C4-2B (cell line): ENCODE results near the gene AIFM2.
A peak's percentile ranks its signal among the peaks of the same experiment; 100 is the strongest.

Experiments
- H3K27ac ChIP-seq: fragments of 450-650 bp; 2 replicates; pipeline ENCODE4 v1.5.1; 2017
- ZFX ChIP-seq: fragments of 450-650 bp; IDR thresholded peaks from 2 replicates; pipeline ENCODE4 v1.6.1; 2017
- TF ChIP-seq, protein P1 (sequence below): fragments of 450-650 bp; conservative IDR thresholded peaks from 2 replicates; pipeline ENCODE4 v1.5.1; 2017; ENCODE audit warnings: mild to moderate bottlenecking

AIFM2 gene

DNA sequence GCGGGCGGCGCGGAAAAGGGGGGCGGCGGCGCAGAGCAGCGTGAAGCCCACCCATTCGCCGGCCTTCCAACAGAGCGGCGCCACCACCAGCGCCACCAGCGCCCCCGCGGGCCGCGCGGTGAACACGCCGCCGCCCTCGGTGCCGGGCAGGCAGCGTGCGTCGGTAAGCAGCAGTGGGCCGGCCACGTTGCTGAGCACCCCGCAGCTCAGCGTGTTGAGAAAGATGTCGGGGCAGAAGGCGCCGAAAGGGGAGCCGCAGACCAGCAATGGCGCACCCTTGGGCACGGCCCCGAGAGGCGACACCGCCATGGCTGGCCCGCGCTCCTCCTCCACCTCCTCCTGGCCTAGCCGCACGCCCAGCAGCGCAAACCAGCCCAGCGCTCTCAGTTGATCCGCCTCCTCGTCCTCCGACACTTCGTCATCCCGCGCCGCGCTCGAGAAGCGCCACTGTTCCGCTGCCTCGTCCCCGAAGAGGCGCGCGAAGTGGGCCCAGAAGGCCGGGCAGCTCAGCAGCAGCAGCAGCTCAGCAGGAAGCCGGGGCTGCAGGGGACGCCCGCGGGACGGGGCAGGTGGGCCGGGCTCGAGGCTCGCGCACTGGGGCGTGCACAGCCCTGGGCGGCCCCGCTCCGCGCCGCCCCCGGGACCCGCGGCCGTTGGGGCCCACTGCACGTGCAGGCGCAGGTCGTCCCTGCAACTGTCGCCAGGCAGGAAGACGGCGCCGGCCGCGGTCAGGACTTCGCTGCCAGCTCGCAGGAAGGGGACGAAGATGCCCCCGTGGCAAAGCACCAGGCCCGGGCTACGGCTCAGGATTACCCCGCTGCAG lies 13.3 kb upstream of the AIFM2 start:
- TF ChIP-seq, protein P1, sequence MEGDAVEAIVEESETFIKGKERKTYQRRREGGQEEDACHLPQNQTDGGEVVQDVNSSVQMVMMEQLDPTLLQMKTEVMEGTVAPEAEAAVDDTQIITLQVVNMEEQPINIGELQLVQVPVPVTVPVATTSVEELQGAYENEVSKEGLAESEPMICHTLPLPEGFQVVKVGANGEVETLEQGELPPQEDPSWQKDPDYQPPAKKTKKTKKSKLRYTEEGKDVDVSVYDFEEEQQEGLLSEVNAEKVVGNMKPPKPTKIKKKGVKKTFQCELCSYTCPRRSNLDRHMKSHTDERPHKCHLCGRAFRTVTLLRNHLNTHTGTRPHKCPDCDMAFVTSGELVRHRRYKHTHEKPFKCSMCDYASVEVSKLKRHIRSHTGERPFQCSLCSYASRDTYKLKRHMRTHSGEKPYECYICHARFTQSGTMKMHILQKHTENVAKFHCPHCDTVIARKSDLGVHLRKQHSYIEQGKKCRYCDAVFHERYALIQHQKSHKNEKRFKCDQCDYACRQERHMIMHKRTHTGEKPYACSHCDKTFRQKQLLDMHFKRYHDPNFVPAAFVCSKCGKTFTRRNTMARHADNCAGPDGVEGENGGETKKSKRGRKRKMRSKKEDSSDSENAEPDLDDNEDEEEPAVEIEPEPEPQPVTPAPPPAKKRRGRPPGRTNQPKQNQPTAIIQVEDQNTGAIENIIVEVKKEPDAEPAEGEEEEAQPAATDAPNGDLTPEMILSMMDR, result peak; percentile 54
- TF ChIP-seq ZFX, result peak; percentile 95
- peak overlapping the region; percentile 95 for H3K27ac ChIP-seq

DNA sequence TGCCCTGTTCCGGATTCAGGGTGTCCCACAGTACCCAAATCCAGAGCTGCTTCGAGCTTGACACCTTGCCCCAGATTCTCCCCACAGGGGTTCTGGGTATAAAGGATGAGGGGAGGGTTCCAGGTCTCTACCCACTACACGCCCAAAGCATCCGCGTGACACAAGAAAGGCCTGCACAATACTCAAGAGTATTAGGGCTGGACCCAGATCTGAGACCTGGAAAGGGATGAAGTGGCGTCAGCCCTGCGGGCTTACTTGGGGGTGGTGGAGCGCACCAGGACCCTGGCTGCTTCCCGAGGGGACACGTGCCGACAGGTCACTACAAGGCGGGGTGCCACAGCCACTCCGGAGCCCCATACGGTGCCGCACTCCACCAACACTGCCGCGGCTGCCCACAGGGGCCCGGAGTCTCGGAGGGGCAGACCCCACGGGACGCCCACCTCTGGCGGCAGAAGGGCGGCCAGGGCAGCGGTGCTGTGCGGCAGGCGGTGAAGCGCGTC lies 12.6 kb upstream of the AIFM2 start:
- peak overlapping the region; percentile 95 for H3K27ac ChIP-seq
- TF ChIP-seq, protein P1, result no peak
- no peak for TF ChIP-seq ZFX

DNA sequence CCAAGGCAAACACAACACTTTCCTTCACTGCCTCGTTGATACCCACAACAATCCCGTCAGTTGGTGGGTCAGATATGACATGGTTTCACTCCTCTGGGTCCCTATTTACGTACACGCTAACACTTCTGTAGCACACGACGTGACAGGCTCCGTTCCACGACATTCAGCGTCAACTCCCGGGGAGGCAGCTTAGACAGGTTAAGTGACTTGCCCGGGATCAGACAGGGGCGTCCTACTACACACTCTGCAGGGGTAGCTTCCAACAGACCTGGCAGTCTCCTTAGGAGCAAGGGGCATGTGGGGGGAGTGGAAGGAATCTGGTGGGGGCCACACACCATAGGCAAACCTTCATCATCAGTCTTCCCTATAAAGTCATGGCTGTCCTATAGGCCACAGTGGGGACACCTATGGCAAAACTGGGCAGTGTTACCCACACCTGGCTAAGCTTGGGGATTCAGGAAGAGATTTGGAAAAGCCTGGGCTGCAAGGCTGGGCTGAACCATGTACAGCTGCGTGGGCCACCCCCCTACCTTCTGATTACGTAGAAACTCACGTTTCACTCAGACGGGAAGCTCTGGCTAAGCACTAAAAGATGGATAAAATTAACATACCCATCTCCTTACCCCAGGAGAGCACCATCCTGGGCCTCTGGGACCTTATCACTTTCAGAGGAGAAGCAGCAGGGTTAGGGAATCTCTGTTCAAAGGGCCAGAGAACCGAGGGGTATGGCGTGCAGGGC lies 11.9 kb upstream of the AIFM2 start:
- peak overlapping the region; percentile 95 for H3K27ac ChIP-seq
- TF ChIP-seq, protein P1, result no peak
- no peak for TF ChIP-seq ZFX

DNA sequence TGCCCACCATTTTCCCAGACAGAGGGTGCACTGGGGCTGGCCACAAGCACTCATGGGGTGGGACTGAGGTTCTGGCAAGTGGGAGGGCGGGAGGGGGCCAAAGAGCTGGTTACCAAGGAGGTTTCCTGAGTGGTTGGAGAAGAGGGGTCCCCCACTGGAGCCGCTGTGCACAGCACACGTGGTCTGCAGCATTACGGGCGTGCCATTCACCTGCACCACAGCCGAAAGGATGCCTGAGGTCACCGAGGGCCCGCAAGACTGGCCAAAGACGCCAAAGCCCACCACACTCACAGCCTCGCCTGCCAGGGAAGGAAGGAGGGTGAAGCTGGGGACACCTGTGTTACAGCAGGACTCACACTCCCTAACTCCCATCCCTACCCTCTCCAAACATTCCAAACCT lies 9.9 kb upstream of the AIFM2 start:
- no peak overlapping the region for H3K27ac ChIP-seq
- no peak for TF ChIP-seq ZFX
- TF ChIP-seq, protein P1, result no peak

DNA sequence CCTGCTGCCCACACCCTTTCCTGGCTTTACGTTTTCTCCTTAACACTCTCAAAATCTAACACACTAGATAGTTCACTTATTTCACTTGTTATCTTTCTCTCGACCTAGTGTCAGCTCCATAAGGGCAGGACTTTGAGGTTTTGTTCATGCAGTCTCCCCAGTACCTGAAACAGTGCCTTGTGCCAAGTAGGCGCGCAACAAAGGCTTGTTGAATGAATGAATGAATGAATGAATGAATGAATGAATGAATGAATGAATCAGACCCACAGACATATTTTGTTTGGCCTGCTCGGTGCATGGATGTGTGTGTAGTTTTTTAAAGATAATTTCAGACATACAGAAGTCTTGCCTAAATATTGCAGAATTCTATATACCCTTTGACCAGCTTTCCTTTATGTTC lies 7.7 kb upstream of the AIFM2 start:
- no peak overlapping the region for H3K27ac ChIP-seq
- TF ChIP-seq, protein P1, result no peak
- TF ChIP-seq ZFX, result no peak

DNA sequence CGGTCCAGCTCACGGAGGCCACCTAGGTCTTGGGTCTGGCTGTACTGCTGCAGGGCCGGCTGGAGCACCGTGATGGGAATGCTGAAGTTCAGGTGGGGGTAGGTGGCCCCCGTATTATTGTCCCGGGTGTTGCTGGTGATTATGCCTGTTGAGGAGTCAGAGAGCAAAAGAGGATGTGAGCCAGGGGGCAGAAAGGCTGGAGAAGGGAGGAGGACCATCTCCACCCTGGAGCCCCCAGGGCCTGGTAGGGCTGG lies 7.3 kb upstream of the AIFM2 start:
- no peak overlapping the region for H3K27ac ChIP-seq
- TF ChIP-seq ZFX, result no peak
- TF ChIP-seq, protein P1, result no peak

DNA sequence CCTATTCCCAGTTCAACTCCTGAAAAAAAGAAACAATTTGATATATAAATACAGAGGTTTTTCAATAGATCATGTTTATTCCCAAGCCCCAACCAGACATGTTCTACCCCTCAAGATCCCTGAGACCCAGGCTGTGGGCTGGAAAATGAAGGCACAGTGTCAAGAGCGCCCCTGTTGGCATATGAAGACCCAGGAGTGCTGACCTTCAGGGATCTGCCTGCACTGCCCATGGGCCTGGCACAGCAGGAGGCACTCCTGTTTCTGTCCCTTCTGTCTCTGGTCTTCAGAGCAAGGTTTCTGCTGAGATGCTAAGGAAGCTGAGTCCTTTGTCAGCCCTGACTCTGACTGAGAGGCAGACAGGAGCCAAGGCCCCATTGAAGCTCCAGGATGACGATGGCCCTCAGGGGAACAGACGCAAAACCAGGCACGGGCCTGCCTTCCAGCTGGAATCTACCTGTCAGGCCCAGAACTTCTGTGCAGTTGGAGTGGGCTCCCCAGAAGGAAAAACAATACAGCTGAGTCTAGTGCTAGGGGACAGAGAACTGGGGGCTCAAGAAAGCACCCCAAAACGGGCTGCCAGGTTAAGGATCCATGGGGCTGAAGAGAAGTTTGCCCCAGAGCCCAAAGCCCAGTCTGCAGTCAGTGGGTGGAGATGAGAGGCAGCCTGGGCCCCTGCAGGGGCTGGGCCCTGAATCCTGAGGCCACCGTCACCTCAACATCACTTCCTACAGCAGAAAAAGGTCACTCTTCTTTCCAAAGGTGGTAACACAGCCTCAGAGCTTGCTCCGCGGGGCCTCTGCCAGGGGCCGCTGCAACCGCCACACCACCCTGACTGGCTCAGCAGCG lies 6.7 kb upstream of the AIFM2 start:
- TF ChIP-seq ZFX, result no peak
- TF ChIP-seq, protein P1, result no peak
- no peak overlapping the region for H3K27ac ChIP-seq
